Nephron progenitor cell (in vitro differentiated cells): ENCODE data around the gene BBLN.

Experiments
- DNase-seq: peaks from one replicate; pipeline ENCODE4 v3.0.0; 2021
- H3K27ac Mint-ChIP-seq: 2 replicates; pipeline ENCODE4 v1.8.0; 2021; ENCODE audit warnings: mild to moderate bottlenecking, moderate library complexity, mixed read lengths
- H3K27me3 Mint-ChIP-seq: 2 replicates; pipeline ENCODE4 v1.8.0; 2021; ENCODE audit warnings: mild to moderate bottlenecking, low read depth, mixed read lengths; ENCODE audit not compliant: poor library complexity
- H3K36me3 Mint-ChIP-seq: 2 replicates; pipeline ENCODE4 v1.8.0; 2021; ENCODE audit warnings: low read depth, mixed read lengths
- H3K4me1 Mint-ChIP-seq: 2 replicates; pipeline ENCODE4 v1.8.0; 2021; ENCODE audit warnings: mixed read lengths
- H3K4me3 Mint-ChIP-seq: 2 replicates; pipeline ENCODE4 v1.8.0; 2021; ENCODE audit warnings: mild to moderate bottlenecking, moderate library complexity, mixed read lengths
- H3K9me3 Mint-ChIP-seq: 2 replicates; pipeline ENCODE4 v1.8.0; 2021; ENCODE audit warnings: mild to moderate bottlenecking, moderate library complexity, mixed read lengths
- TF ChIP-seq, protein P1 (sequence below): fragments of 200-600 bp; sonication (generic); IDR thresholded peaks from 2 replicates; pipeline ENCODE4 v1.5.0; 2021; ENCODE audit warnings: antibody characterized with exemption

The BBLN gene

DNA sequence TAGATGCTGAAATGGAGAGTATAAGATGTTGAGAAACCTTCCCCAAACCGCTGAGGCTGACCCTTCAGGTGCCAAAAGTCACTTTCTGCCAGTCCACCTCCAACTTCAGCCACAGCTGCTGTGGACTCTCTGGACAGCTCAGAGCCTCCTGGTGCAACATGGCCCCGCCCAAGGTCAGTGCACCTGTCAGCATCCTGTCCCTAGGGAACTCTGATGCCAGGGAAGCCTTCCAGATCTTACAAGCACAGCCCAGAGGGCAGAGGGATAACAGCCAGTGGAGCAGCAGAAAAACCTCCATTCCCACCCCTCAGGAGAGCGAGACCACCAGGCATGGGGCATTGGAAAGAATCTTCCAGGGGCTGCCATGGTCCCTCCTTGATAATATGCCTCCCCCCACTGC, 22.1 kb upstream of the BBLN start:
- peaks cover 29% of the 10 kb centered on the region for H3K27me3 Mint-ChIP-seq
- no peak overlapping the region for H3K27ac Mint-ChIP-seq
- H3K4me3 Mint-ChIP-seq = no peak overlapping the region
- H3K36me3 Mint-ChIP-seq = peaks cover 5% of the 10 kb centered on the region
- no peak for DNase-seq
- TF ChIP-seq, protein P1, sequence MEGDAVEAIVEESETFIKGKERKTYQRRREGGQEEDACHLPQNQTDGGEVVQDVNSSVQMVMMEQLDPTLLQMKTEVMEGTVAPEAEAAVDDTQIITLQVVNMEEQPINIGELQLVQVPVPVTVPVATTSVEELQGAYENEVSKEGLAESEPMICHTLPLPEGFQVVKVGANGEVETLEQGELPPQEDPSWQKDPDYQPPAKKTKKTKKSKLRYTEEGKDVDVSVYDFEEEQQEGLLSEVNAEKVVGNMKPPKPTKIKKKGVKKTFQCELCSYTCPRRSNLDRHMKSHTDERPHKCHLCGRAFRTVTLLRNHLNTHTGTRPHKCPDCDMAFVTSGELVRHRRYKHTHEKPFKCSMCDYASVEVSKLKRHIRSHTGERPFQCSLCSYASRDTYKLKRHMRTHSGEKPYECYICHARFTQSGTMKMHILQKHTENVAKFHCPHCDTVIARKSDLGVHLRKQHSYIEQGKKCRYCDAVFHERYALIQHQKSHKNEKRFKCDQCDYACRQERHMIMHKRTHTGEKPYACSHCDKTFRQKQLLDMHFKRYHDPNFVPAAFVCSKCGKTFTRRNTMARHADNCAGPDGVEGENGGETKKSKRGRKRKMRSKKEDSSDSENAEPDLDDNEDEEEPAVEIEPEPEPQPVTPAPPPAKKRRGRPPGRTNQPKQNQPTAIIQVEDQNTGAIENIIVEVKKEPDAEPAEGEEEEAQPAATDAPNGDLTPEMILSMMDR = no peak
- peaks cover 46% of the 10 kb centered on the region for H3K4me1 Mint-ChIP-seq
- H3K9me3 Mint-ChIP-seq = peaks cover 24% of the 10 kb centered on the region

GRCh38 chr9:128139621-128140020, 20.4 kb upstream of the BBLN start:
- TF ChIP-seq, protein P1 = no peak
- Mint-ChIP-seq H3K4me1 (peaks cover 42% of the 10 kb centered on the region), H3K9me3 (peaks cover 10% of the 10 kb centered on the region), H3K27ac (no peak overlapping the region), H3K4me3 (no peak overlapping the region), H3K27me3 (peaks cover 17% of the 10 kb centered on the region), H3K36me3 (no peaks in the 10 kb centered on the region)
- no peak for DNase-seq

GRCh38 chr9:128141604-128142003, 18.5 kb upstream of the BBLN start:
- no peaks in the 10 kb centered on the region for H3K36me3 Mint-ChIP-seq
- DNase-seq = no peak
- H3K9me3 Mint-ChIP-seq = peaks cover 3% of the 10 kb centered on the region
- peaks cover 42% of the 10 kb centered on the region for H3K4me1 Mint-ChIP-seq
- peaks cover 13% of the 10 kb centered on the region for H3K27me3 Mint-ChIP-seq
- TF ChIP-seq, protein P1 = no peak
- no peak overlapping the region for H3K4me3 Mint-ChIP-seq
- no peak overlapping the region for H3K27ac Mint-ChIP-seq

DNA sequence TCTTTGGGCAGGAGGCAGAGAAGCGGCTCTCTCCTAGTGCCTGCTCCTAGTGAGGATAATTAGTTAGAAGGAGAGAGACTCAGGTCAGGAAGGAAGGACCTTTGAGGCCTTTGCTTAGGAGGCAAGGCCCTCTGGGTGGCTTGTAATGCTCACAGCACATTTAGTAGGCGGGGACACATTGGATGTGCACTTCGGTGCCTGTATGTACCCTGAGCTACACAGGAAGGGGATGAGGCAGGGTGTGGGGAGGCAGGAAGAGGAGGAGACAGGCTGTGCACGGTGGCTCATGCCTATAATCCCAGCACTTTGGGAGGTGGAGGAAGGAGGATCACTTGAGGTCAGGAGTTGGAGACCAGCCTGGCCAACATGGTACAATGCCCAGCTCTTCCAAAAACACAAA, 18.0 kb upstream of the BBLN start:
- Mint-ChIP-seq H3K27me3 (peaks cover 8% of the 10 kb centered on the region), H3K27ac (no peak overlapping the region), H3K4me1 (peaks cover 43% of the 10 kb centered on the region), H3K36me3 (no peaks in the 10 kb centered on the region), H3K4me3 (no peak overlapping the region), H3K9me3 (peaks cover 3% of the 10 kb centered on the region)
- DNase-seq = no peak
- TF ChIP-seq, protein P1 = no peak

DNA sequence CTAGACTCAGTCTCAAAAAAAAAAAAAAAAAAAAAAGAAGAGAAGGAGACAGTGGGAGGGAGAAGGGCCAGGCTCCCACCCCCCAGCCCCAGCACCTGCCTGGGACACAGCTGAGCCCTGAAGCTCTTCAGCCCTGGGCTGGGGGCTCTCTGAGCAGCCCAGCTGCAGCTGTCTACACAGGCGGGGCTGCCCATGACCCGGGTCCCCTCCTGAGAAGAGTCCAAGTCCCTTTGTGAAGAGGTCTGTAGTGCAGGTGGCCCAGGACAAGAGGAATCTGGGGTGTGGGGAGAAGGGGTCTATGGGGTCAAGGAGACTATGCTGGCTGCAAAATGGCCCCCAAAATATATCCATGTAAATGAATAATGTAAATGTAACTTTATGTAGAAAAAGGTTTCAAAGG, 17.5 kb upstream of the BBLN start:
- DNase-seq = no peak
- no peak overlapping the region for H3K27ac Mint-ChIP-seq
- H3K36me3 Mint-ChIP-seq = no peaks in the 10 kb centered on the region
- H3K27me3 Mint-ChIP-seq = peaks cover 5% of the 10 kb centered on the region
- no peak overlapping the region for H3K4me3 Mint-ChIP-seq
- peaks cover 38% of the 10 kb centered on the region for H3K4me1 Mint-ChIP-seq
- TF ChIP-seq, protein P1 = no peak
- H3K9me3 Mint-ChIP-seq = peaks cover 3% of the 10 kb centered on the region

- H3K9me3 Mint-ChIP-seq = peaks cover 3% of the 10 kb centered on the region
- peaks cover 33% of the 10 kb centered on the region for H3K4me1 Mint-ChIP-seq
- TF ChIP-seq, protein P1 = no peak
- no peaks in the 10 kb centered on the region for H3K36me3 Mint-ChIP-seq
- DNase-seq = no peak
- H3K4me3 Mint-ChIP-seq = no peak overlapping the region
- H3K27me3 Mint-ChIP-seq = no peaks in the 10 kb centered on the region
- no peak overlapping the region for H3K27ac Mint-ChIP-seq
Observed at GRCh38 chr9:128143525-128144238, 16.4 kb upstream of the BBLN start.
